OCI-LY1 (cell line): Measurements from ENCODE around the gene GMPR.

ENCODE experiments used
- H2AFZ ChIP-seq: fragments of 200-600 bp; sonication (generic), shearing (Covaris generic); 2 replicates; pipeline ENCODE4 v1.6.0; 2014; ENCODE audit warnings: antibody characterized with exemption, mild to moderate bottlenecking, low read length
- H3F3A ChIP-seq: fragments of 200-600 bp; sonication (generic), shearing (Covaris generic); 2 replicates; pipeline ENCODE4 v1.6.0; 2014; ENCODE audit warnings: mild to moderate bottlenecking, antibody characterized with exemption, low read length, moderate library complexity; ENCODE audit not compliant: insufficient read depth
- H3K27ac ChIP-seq: fragments of 200-600 bp; sonication (generic); 2 replicates; pipeline ENCODE4 v1.5.1; 2014; ENCODE audit warnings: low read length, mixed run types, mild to moderate bottlenecking, low read depth; ENCODE audit not compliant: poor library complexity, severe bottlenecking
- H3K27me3 ChIP-seq: fragments of 200-600 bp; sonication (generic); 2 replicates; pipeline ENCODE4 v1.6.0; 2014; ENCODE audit warnings: antibody characterized with exemption, mild to moderate bottlenecking, low read length, moderate library complexity; ENCODE audit not compliant: insufficient read depth
- H3K36me3 ChIP-seq: fragments of 200-600 bp; sonication (generic); 2 replicates; pipeline ENCODE4 v1.6.1; 2014; ENCODE audit warnings: mild to moderate bottlenecking, antibody characterized with exemption, low read length, moderate library complexity, mixed read lengths; ENCODE audit not compliant: insufficient read depth
- H3K4me1 ChIP-seq: fragments of 200-600 bp; sonication (generic); 2 replicates; pipeline ENCODE4 v1.5.1; 2014; ENCODE audit warnings: mild to moderate bottlenecking, low read length, moderate library complexity; ENCODE audit not compliant: insufficient read depth, severe bottlenecking
- H3K4me2 ChIP-seq: fragments of 200-600 bp; sonication (generic), shearing (Covaris generic); 2 replicates; pipeline ENCODE4 v1.6.1; 2014; ENCODE audit warnings: low read length
- H3K4me3 ChIP-seq: fragments of 200-600 bp; sonication (generic); 2 replicates; pipeline ENCODE4 v1.5.1; 2014; ENCODE audit warnings: low read length, low read depth, mild to moderate bottlenecking, mixed read lengths; ENCODE audit not compliant: poor library complexity, severe bottlenecking
- H3K79me2 ChIP-seq: fragments of 200-600 bp; shearing (Covaris generic); 2 replicates; pipeline ENCODE4 v1.6.1; 2016; ENCODE audit warnings: mixed run types, low read length, mixed read lengths; ENCODE audit not compliant: insufficient read depth
- H3K9ac ChIP-seq: fragments of 200-600 bp; sonication (generic), shearing (Covaris generic); 2 replicates; pipeline ENCODE4 v1.6.1; 2014; ENCODE audit warnings: mild to moderate bottlenecking, low read length, mixed read lengths
- H3K9me2 ChIP-seq: fragments of 200-600 bp; sonication (generic), shearing (Covaris generic); 2 replicates; pipeline ENCODE4 v1.6.1; 2014; ENCODE audit warnings: low read depth, mild to moderate bottlenecking, low read length, mixed read lengths
- H3K9me3 ChIP-seq: fragments of 200-600 bp; shearing (Covaris generic); 2 replicates; pipeline ENCODE4 v1.6.1; 2014; ENCODE audit warnings: low read length, mixed read lengths
- H4K20me1 ChIP-seq: fragments of 200-600 bp; sonication (generic), shearing (Covaris generic); 2 replicates; pipeline ENCODE4 v1.6.0; 2016; ENCODE audit warnings: mild to moderate bottlenecking, low read length; ENCODE audit not compliant: insufficient read depth
- CTCF ChIP-seq: fragments of 200-600 bp; sonication (generic), shearing (Covaris generic); IDR thresholded peaks from 2 replicates; pipeline ENCODE4 v1.5.1; 2017; ENCODE audit warnings: mild to moderate bottlenecking, antibody characterized with exemption, low read length, moderate library complexity, mixed read lengths
- EZH2 ChIP-seq: fragments of 200-600 bp; sonication (generic), shearing (Covaris generic); IDR thresholded peaks from 2 replicates; pipeline ENCODE4 v1.8.0; 2017; ENCODE audit warnings: borderline replicate concordance, mixed run types, mild to moderate bottlenecking, antibody characterized with exemption, low read length, moderate library complexity, mixed read lengths

GMPR gene

GRCh38 chr6:16244869-16245451, 6.6 kb downstream of the GMPR start:
- H3K9me2 ChIP-seq: no peaks in the 10 kb centered on the region
- no peak overlapping the region for H3K9ac ChIP-seq
- no peak overlapping the region for H3K4me2 ChIP-seq
- TF ChIP-seq CTCF (no peak), EZH2 (no peak)
- no peaks in the 10 kb centered on the region for H3K9me3 ChIP-seq
- no peak overlapping the region for H2AFZ ChIP-seq
- H4K20me1 ChIP-seq: no peaks in the 10 kb centered on the region
- no peaks in the 10 kb centered on the region for H3K36me3 ChIP-seq
- peaks cover 4% of the 10 kb centered on the region; the same call in 1 of the 2 replicates for H3K27me3 ChIP-seq
- H3K79me2 ChIP-seq: no peaks in the 10 kb centered on the region
- H3K4me1 ChIP-seq: no peaks in the 10 kb centered on the region
- no peak overlapping the region for H3K27ac ChIP-seq
- H3F3A ChIP-seq: no peaks in the 10 kb centered on the region
- H3K4me3 ChIP-seq: no peak overlapping the region

DNA sequence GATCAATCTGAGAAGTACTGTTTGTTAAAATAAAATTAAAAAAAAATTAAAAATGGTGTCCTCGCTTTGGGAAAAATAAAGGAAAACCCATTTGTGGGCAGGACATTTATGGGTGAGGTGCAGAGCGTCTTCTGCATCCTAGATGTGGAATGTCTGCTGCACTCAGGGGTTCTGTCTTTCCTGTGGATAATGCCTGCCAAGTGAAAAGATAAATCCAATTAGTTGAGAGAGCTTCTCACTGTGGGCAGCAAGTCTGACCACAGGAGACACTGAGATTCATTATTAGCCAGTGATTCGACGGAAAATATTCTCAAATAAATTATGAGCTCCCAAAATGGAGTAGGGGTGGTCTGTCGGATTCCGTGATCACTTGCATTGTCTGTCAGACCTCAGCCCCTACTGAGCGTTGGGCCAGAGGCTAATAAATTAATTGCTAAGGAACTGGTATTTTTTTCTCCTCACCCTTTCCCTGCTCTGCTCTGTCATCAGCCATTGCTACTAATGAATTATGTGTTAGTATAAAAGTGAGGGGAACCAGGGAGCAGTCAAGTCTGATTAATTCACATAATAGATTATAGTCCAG, 10.0 kb downstream of the GMPR start:
- Histone ChIP-seq H3K36me3 (no peaks in the 10 kb centered on the region), H3K79me2 (no peaks in the 10 kb centered on the region), H3K9ac (no peak overlapping the region), H3K27ac (no peak overlapping the region), H3K4me3 (no peak overlapping the region), H3K9me2 (no peaks in the 10 kb centered on the region), H3K27me3 (peaks cover 4% of the 10 kb centered on the region; the same call in 1 of the 2 replicates), H3K4me1 (no peaks in the 10 kb centered on the region), H4K20me1 (no peaks in the 10 kb centered on the region), H2AFZ (no peak overlapping the region), H3K4me2 (no peak overlapping the region), H3F3A (no peaks in the 10 kb centered on the region), H3K9me3 (no peaks in the 10 kb centered on the region)
- TF ChIP-seq CTCF (no peak), EZH2 (no peak)

- Histone ChIP-seq H2AFZ (no peak overlapping the region), H3K36me3 (no peaks in the 10 kb centered on the region), H3K9ac (no peak overlapping the region)
These were observed 11.6 kb downstream of the GMPR start for GRCh38 chr6:16249971-16250370.

More at GRCh38 chr6:16249971-16250370, 11.6 kb downstream of the GMPR start:
- no peaks in the 10 kb centered on the region for H3K79me2 ChIP-seq
- H4K20me1 ChIP-seq: no peaks in the 10 kb centered on the region
- no peak overlapping the region for H3K27ac ChIP-seq
- H3K4me3 ChIP-seq: no peak overlapping the region
- H3K9me2 ChIP-seq: no peaks in the 10 kb centered on the region
- TF ChIP-seq CTCF: no peak
- no peak for TF ChIP-seq EZH2
- H3K27me3 ChIP-seq: peaks cover 4% of the 10 kb centered on the region; the same call in 1 of the 2 replicates
- no peak overlapping the region for H3K4me2 ChIP-seq
- no peaks in the 10 kb centered on the region for H3K9me3 ChIP-seq
- H3F3A ChIP-seq: no peaks in the 10 kb centered on the region
- no peaks in the 10 kb centered on the region for H3K4me1 ChIP-seq
